ENCODE results near the gene KCND3. TPM values are rescaled to one million over a fixed set of nuclear protein-coding genes. Genes with fewer than 3 reads are reported as not detected.

The KCND3 gene
- total RNA-seq, 1 experiment from 2014 or later, result 0.15 TPM

- TF ChIP-seq CTCF (conservative IDR thresholded peaks at IDR 0.05), result no peak
- DNase-seq, result no peak
- peaks cover 0 to 2% (median 0%) of the 10 kb centered on the region in 3 experiments; a peak in 1 of 7 replicates for H3K36me3 Mint-ChIP-seq (ENCODE audit: insufficient read depth in 1 of 3, low read depth in 3 of 3)
- Histone ChIP-seq H3K14ac (ENCODE audit: insufficient read depth, low read length) (no peak overlapping the region), H2BK120ac (ENCODE audit: low read depth, low read length, poor library complexity, severe bottlenecking) (no peak overlapping the region), H3K27ac (ENCODE audit: insufficient read length, low read depth, low read length) (no peak overlapping the region), H3K23ac (ENCODE audit: insufficient read length, low read depth, low read length) (no peak overlapping the region), H3K4me2 (ENCODE audit: insufficient read depth, insufficient read length, low read length) (no peak overlapping the region), H2BK12ac (ENCODE audit: insufficient read length, low read depth, low read length) (no peak overlapping the region), H3K79me1 (ENCODE audit: insufficient read depth, low read depth, low read length, poor library complexity, severe bottlenecking) (no peaks in the 10 kb centered on the region), H4K5ac (ENCODE audit: insufficient read length, low read depth, low read length) (no peak overlapping the region), H3K9me3 (ENCODE audit: control insufficient read depth, low read depth, low read length) (no peaks in the 10 kb centered on the region), H4K20me1 (ENCODE audit: control insufficient read depth, insufficient read depth, insufficient read length) (no peaks in the 10 kb centered on the region), H3K4ac (ENCODE audit: low read depth, low read length) (no peak overlapping the region), H3K4me1 (ENCODE audit: insufficient read depth, low read length) (peaks cover 5% of the 10 kb centered on the region; the same call in 1 of the 2 replicates), H3K9ac (ENCODE audit: extremely low read depth, insufficient read length, low read length) (no peak overlapping the region), H3K18ac (ENCODE audit: insufficient read length, low read depth, low read length) (no peak overlapping the region), H2BK15ac (ENCODE audit: low read depth, low read length) (no peak overlapping the region), H4K91ac (ENCODE audit: insufficient read length, low read depth, low read length) (no peak overlapping the region), H2BK5ac (ENCODE audit: insufficient read length, low read length) (no peak overlapping the region), H3K56ac (ENCODE audit: insufficient read length, low read depth, low read length) (no peak overlapping the region), H3K79me2 (ENCODE audit: insufficient read depth, low read length) (no peaks in the 10 kb centered on the region), H3K27me3 (ENCODE audit: insufficient read depth, low read length) (no peaks in the 10 kb centered on the region; the same call in 1 of the 2 replicates), H2AFZ (ENCODE audit: low read length) (no peak overlapping the region), H4K8ac (replicated peaks; ENCODE audit: insufficient read length, low read depth, low read length) (no peak overlapping the region), H2AK5ac (ENCODE audit: insufficient read length, low read length) (no peak overlapping the region), H3K23me2 (ENCODE audit: insufficient read length, low read depth, low read length, poor library complexity, severe bottlenecking) (no peaks in the 10 kb centered on the region), H3T11ph (ENCODE audit: low read length) (no peak overlapping the region), H2BK20ac (ENCODE audit: low read depth, low read length, poor library complexity, severe bottlenecking) (no peak overlapping the region)
- WGBS (ENCODE audit: extremely low coverage, insufficient read length, low lambda C conversion rate), result no CpG with 5 or more reads among the region's 4 CpGs
- peaks cover 29 to 33% of the 10 kb centered on the region in 2 experiments for H3K4me1 Mint-ChIP-seq
- peaks cover under 1 to 4% of the 10 kb centered on the region in 2 experiments; a peak in 3 of 5 replicates for H3K9me3 Mint-ChIP-seq
- peaks cover 32% of the 10 kb centered on the region for H3K27me3 Mint-ChIP-seq (ENCODE audit: low read depth)
- H3K4me3 Mint-ChIP-seq, result no peak overlapping the region
- H3K27ac Mint-ChIP-seq, result no peak overlapping the region
These were observed 80.4 kb downstream of the KCND3 start for GRCh38 chr1:111909030-111909429.

Data from H9 (cell line).